Astrocyte (in vitro differentiated cells and primary cell): ENCODE data around the gene ACSL6. TPM values are rescaled to one million over a fixed set of nuclear protein-coding genes. Genes with fewer than 3 reads are reported as not detected.
A peak's percentile ranks its signal among the peaks of the same experiment; 100 is the strongest.

Source experiments
- DNase-seq: peaks from one replicate; pipeline ENCODE4 v3.0.0-alpha.2; 2010; ENCODE audit warnings: low read depth
- FAIRE-seq: peaks from 2 replicates; lab custom pipeline; 2011; peaks lifted over from hg19 to GRCh38; lab: Jason Lieb, UNC
- H2AFZ ChIP-seq: 2 replicates; pipeline ENCODE4 v1.6.0; 2012; ENCODE audit warnings: low read depth, low read length, inconsistent platforms
- H3K27ac ChIP-seq: 2 replicates; pipeline ENCODE4 v1.5.1; 2011; ENCODE audit warnings: low read depth, low read length, inconsistent platforms
- H3K27me3 ChIP-seq: 2 replicates; pipeline ENCODE4 v1.6.0; 2011; ENCODE audit warnings: low read length, inconsistent platforms; ENCODE audit not compliant: insufficient read depth
- H3K36me3 ChIP-seq: 2 replicates; pipeline ENCODE4 v1.5.1; 2011; ENCODE audit warnings: low read length, inconsistent platforms; ENCODE audit not compliant: insufficient read depth
- H3K4me1 ChIP-seq: 2 replicates; pipeline ENCODE4 v1.5.1; 2011; ENCODE audit warnings: low read length, inconsistent platforms; ENCODE audit not compliant: insufficient read depth
- H3K4me2 ChIP-seq: 2 replicates; pipeline ENCODE4 v1.6.0; 2012; ENCODE audit warnings: low read length, inconsistent platforms
- H3K4me3 ChIP-seq: 2 replicates; pipeline ENCODE4 v1.5.1; 2011; ENCODE audit warnings: low read depth, mild to moderate bottlenecking, low read length, inconsistent platforms; ENCODE audit not compliant: insufficient read depth
- H3K79me2 ChIP-seq: 2 replicates; pipeline ENCODE4 v1.6.0; 2012; ENCODE audit warnings: mild to moderate bottlenecking, low read length, inconsistent platforms; ENCODE audit not compliant: insufficient read depth
- H3K9ac ChIP-seq: 2 replicates; pipeline ENCODE4 v1.6.0; 2012; ENCODE audit warnings: mild to moderate bottlenecking, low read length, inconsistent platforms
- H3K9me3 ChIP-seq: 2 replicates; pipeline ENCODE4 v1.5.1; 2012; ENCODE audit warnings: low read depth, mild to moderate bottlenecking, low read length, inconsistent platforms; ENCODE audit not compliant: insufficient read depth
- H4K20me1 ChIP-seq: 2 replicates; pipeline ENCODE4 v1.6.0; 2012; ENCODE audit warnings: low read length, inconsistent platforms; ENCODE audit not compliant: insufficient read depth
- H3K27ac Mint-ChIP-seq: one replicate; pipeline ENCODE4 v1.8.0; 2021; ENCODE audit warnings: mild to moderate bottlenecking, mixed read lengths; ENCODE audit not compliant: unreplicated experiment
- H3K27me3 Mint-ChIP-seq: one replicate; pipeline ENCODE4 v1.8.0; 2021; ENCODE audit warnings: low read depth, mixed read lengths; ENCODE audit not compliant: unreplicated experiment
- H3K36me3 Mint-ChIP-seq: one replicate; pipeline ENCODE4 v1.8.0; 2021; ENCODE audit warnings: low read depth, mixed read lengths; ENCODE audit not compliant: unreplicated experiment
- H3K4me1 Mint-ChIP-seq: one replicate; pipeline ENCODE4 v1.8.0; 2021; ENCODE audit warnings: low read depth, mixed read lengths; ENCODE audit not compliant: unreplicated experiment
- H3K4me3 Mint-ChIP-seq: one replicate; pipeline ENCODE4 v1.8.0; 2021; ENCODE audit warnings: mild to moderate bottlenecking, moderate library complexity, mixed read lengths; ENCODE audit not compliant: unreplicated experiment
- H3K9me3 Mint-ChIP-seq: one replicate; pipeline ENCODE4 v1.8.0; 2021; ENCODE audit warnings: mild to moderate bottlenecking, mixed read lengths; ENCODE audit not compliant: unreplicated experiment
- CTCF ChIP-seq: IDR thresholded peaks from 2 replicates; pipeline ENCODE4 v1.5.1; 2011; ENCODE audit warnings: low read depth, mild to moderate bottlenecking, inconsistent platforms, low read length, moderate library complexity; ENCODE audit not compliant: insufficient read depth
- EZH2 ChIP-seq: IDR thresholded peaks from 2 replicates; pipeline ENCODE4 v1.6.1; 2012; ENCODE audit warnings: mild to moderate bottlenecking, low read length, inconsistent platforms; ENCODE audit not compliant: insufficient read depth
- total RNA-seq: library from RNA; stranded (reverse); gene quantifications from 2 replicates; pipeline ENCODE4 v1.2.1, GENCODE V29; 2021

The ACSL6 gene
- total RNA-seq, 1 donor from 2014 or later: 0.07 TPM

- H3K4me3 Mint-ChIP-seq: no peak overlapping the region
- peak overlapping the region; percentile 4 for H3K27ac Mint-ChIP-seq
- H3K4me1 Mint-ChIP-seq: no peaks in the 10 kb centered on the region
Measured at GRCh38 chr5:131992370-131992769, 19.1 kb downstream of the ACSL6 start.

GRCh38 chr5:131991593-131992324 lies 19.7 kb downstream of the ACSL6 start:
- H3K27ac Mint-ChIP-seq: no peak overlapping the region
- Histone ChIP-seq H4K20me1 (no peaks in the 10 kb centered on the region), H3K4me2 (no peak overlapping the region), H3K4me3 (no peak overlapping the region), H3K9me3 (no peaks in the 10 kb centered on the region), H3K27me3 (peaks cover 3% of the 10 kb centered on the region), H3K36me3 (no peaks in the 10 kb centered on the region), H3K79me2 (no peaks in the 10 kb centered on the region), H3K9ac (no peak overlapping the region), H2AFZ (peak overlapping the region; percentile 10), H3K27ac (no peak overlapping the region), H3K4me1 (no peaks in the 10 kb centered on the region)
- DNase-seq (no peak), FAIRE-seq (no peak)
- H3K27me3 Mint-ChIP-seq: peaks cover 43% of the 10 kb centered on the region
- H3K4me3 Mint-ChIP-seq: no peak overlapping the region
- no peaks in the 10 kb centered on the region for H3K36me3 Mint-ChIP-seq
- H3K9me3 Mint-ChIP-seq: peaks cover under 1% of the 10 kb centered on the region
- H3K4me1 Mint-ChIP-seq: peaks cover 2% of the 10 kb centered on the region
- TF ChIP-seq EZH2 (no peak), CTCF (no peak)

More at GRCh38 chr5:131992370-131992769, 19.1 kb downstream of the ACSL6 start:
- no peak overlapping the region for H2AFZ ChIP-seq
- H3K36me3 ChIP-seq: no peaks in the 10 kb centered on the region
- no peaks in the 10 kb centered on the region for H3K79me2 ChIP-seq
- peaks cover 3% of the 10 kb centered on the region for H3K27me3 ChIP-seq
- no peaks in the 10 kb centered on the region for H3K4me1 ChIP-seq
- Mint-ChIP-seq H3K9me3 (no peaks in the 10 kb centered on the region), H3K27me3 (peaks cover 41% of the 10 kb centered on the region), H3K36me3 (no peaks in the 10 kb centered on the region)
- no peak for DNase-seq
- H3K4me3 ChIP-seq: no peak overlapping the region
- H3K9me3 ChIP-seq: no peaks in the 10 kb centered on the region
- no peak for FAIRE-seq
- TF ChIP-seq EZH2 (no peak), CTCF (no peak)
- H3K9ac ChIP-seq: no peak overlapping the region
- H3K27ac ChIP-seq: no peak overlapping the region
- H3K4me2 ChIP-seq: no peak overlapping the region
- no peaks in the 10 kb centered on the region for H4K20me1 ChIP-seq

- no peak overlapping the region for H3K27ac Mint-ChIP-seq
- Histone ChIP-seq H3K79me2 (no peaks in the 10 kb centered on the region), H3K4me1 (no peaks in the 10 kb centered on the region), H3K36me3 (no peaks in the 10 kb centered on the region), H3K4me3 (no peak overlapping the region), H3K9ac (no peak overlapping the region), H3K27me3 (peaks cover 3% of the 10 kb centered on the region), H4K20me1 (no peaks in the 10 kb centered on the region), H3K9me3 (no peaks in the 10 kb centered on the region), H2AFZ (no peak overlapping the region), H3K4me2 (no peak overlapping the region), H3K27ac (no peak overlapping the region)
- peaks cover 3% of the 10 kb centered on the region for H3K9me3 Mint-ChIP-seq
- H3K27me3 Mint-ChIP-seq: peaks cover 50% of the 10 kb centered on the region
- peaks cover 4% of the 10 kb centered on the region for H3K4me1 Mint-ChIP-seq
- H3K4me3 Mint-ChIP-seq: no peak overlapping the region
- FAIRE-seq (no peak), DNase-seq (no peak)
- TF ChIP-seq EZH2 (no peak), CTCF (no peak)
- no peaks in the 10 kb centered on the region for H3K36me3 Mint-ChIP-seq
Measured at GRCh38 chr5:131990716-131991115, 20.7 kb downstream of the ACSL6 start.
